Nephron progenitor cell (in vitro differentiated cells): ENCODE results near the gene ME1.
"Not testable (repeated sequence)": the region's sequence is repeated elsewhere in the genome, so short reads cannot be mapped to it uniquely, and the experiment has no call there.

ENCODE experiments used
- DNase-seq: peaks from one replicate; pipeline ENCODE4 v3.0.0; 2021
- H3K27ac Mint-ChIP-seq: 2 replicates; pipeline ENCODE4 v1.8.0; 2021; ENCODE audit warnings: mild to moderate bottlenecking, moderate library complexity, mixed read lengths
- H3K27me3 Mint-ChIP-seq: 2 replicates; pipeline ENCODE4 v1.8.0; 2021; ENCODE audit warnings: mild to moderate bottlenecking, low read depth, mixed read lengths; ENCODE audit not compliant: poor library complexity
- H3K36me3 Mint-ChIP-seq: 2 replicates; pipeline ENCODE4 v1.8.0; 2021; ENCODE audit warnings: low read depth, mixed read lengths
- H3K4me1 Mint-ChIP-seq: 2 replicates; pipeline ENCODE4 v1.8.0; 2021; ENCODE audit warnings: mixed read lengths
- H3K4me3 Mint-ChIP-seq: 2 replicates; pipeline ENCODE4 v1.8.0; 2021; ENCODE audit warnings: mild to moderate bottlenecking, moderate library complexity, mixed read lengths
- H3K9me3 Mint-ChIP-seq: 2 replicates; pipeline ENCODE4 v1.8.0; 2021; ENCODE audit warnings: mild to moderate bottlenecking, moderate library complexity, mixed read lengths
- TF ChIP-seq, protein P1 (sequence below): fragments of 200-600 bp; sonication (generic); IDR thresholded peaks from 2 replicates; pipeline ENCODE4 v1.5.0; 2021; ENCODE audit warnings: antibody characterized with exemption

The ME1 gene

DNA sequence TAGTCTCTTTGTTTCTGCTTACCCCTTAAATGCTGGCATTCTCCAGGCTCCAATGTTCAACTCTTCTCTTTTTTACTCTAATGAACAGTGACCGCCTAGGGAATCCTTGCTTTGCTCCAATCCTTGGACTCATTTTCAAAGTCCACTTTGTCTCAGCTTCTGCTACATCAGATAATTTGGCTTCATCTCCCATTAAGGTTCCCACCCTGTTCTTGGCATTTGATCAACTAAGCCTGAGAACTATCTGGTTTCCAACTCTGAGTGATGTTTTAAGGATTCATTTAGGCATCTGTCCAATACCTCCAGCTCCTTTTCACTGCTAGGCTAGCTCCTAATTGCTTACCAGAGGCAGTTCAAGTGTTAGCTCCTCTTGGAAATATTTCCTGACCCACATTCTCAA, 64.9 kb downstream of the ME1 start:
- no peak for DNase-seq
- H3K27ac Mint-ChIP-seq: peak overlapping the region; percentile 17

DNA sequence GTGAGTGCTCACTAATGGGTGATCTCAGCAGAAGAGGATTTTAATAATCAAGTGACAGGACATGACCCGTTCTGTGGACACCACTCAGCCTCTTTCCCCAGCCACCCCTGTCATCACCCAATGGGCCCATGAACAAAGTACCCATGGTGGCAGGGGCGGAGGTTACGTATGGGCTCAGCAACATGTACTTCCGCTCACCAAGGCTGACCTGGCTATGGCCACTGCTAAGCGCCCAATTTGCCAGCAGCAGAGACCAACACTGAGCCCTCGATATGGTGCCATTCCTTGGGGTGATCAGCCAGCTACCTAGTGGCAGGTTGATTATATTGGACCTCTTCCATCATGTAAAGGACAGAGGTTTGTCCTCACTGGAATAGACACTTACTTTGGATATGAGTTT, 68.5 kb downstream of the ME1 start:
- H3K4me3 Mint-ChIP-seq, H3K27me3 Mint-ChIP-seq, DNase-seq, H3K36me3 Mint-ChIP-seq, H3K4me1 Mint-ChIP-seq, H3K27ac Mint-ChIP-seq: not testable (repeated sequence)
- peaks cover 11% of the 10 kb centered on the region for H3K9me3 Mint-ChIP-seq

More for the DNA sequence above, 64.9 kb downstream of the ME1 start:
- H3K27me3 Mint-ChIP-seq: no peaks in the 10 kb centered on the region
- no peaks in the 10 kb centered on the region for H3K4me1 Mint-ChIP-seq
- no peaks in the 10 kb centered on the region for H3K9me3 Mint-ChIP-seq
- H3K36me3 Mint-ChIP-seq: no peaks in the 10 kb centered on the region
- no peak overlapping the region for H3K4me3 Mint-ChIP-seq
- TF ChIP-seq, protein P1, sequence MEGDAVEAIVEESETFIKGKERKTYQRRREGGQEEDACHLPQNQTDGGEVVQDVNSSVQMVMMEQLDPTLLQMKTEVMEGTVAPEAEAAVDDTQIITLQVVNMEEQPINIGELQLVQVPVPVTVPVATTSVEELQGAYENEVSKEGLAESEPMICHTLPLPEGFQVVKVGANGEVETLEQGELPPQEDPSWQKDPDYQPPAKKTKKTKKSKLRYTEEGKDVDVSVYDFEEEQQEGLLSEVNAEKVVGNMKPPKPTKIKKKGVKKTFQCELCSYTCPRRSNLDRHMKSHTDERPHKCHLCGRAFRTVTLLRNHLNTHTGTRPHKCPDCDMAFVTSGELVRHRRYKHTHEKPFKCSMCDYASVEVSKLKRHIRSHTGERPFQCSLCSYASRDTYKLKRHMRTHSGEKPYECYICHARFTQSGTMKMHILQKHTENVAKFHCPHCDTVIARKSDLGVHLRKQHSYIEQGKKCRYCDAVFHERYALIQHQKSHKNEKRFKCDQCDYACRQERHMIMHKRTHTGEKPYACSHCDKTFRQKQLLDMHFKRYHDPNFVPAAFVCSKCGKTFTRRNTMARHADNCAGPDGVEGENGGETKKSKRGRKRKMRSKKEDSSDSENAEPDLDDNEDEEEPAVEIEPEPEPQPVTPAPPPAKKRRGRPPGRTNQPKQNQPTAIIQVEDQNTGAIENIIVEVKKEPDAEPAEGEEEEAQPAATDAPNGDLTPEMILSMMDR: no peak

DNA sequence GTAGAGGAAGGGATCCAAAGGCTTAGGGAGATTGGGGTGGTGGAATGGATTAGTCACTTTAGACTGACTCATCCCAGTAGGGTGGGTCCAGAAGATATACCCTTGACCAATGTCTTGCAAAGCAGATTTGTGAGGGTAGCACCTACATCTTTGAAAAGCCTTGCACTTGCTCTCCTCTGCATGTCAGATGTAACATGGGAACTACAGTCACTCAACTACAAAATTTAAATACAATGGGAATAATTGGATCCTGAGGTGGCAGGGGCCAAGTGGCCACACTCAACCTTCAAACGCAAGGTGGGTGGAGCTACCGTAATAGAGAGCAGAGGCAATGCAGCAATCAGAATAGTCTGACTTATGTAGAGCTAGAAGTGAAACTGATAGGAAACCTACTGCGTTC, 71.2 kb downstream of the ME1 start:
- Mint-ChIP-seq H3K36me3 (no peaks in the 10 kb centered on the region), H3K9me3 (peaks cover 11% of the 10 kb centered on the region), H3K27me3 (no peaks in the 10 kb centered on the region), H3K4me3 (no peak overlapping the region), H3K27ac (no peak overlapping the region), H3K4me1 (no peaks in the 10 kb centered on the region)
- TF ChIP-seq, protein P1: no peak
- no peak for DNase-seq

DNA sequence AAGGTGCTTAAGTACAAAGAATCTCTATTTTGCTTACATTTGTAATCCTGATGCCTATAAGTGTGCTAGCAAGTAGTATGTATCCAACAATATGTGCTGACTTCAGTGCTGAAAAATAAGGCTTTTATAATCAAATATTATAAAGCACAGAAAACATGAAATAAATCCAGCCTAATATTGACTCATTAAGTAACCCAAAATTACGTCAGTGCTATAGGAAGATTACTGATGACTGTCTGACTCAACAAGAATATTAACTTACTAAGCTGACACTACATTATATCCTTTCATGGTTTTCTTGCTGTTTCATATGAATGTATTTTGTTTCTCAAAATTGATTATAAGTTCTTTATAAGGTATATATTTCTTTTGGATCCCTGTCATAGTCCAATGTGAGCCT, 76.1 kb downstream of the ME1 start:
- Mint-ChIP-seq H3K27me3 (no peaks in the 10 kb centered on the region), H3K4me3 (no peak overlapping the region), H3K27ac (no peak overlapping the region), H3K9me3 (peaks cover 9% of the 10 kb centered on the region), H3K4me1 (peaks cover 11% of the 10 kb centered on the region), H3K36me3 (no peaks in the 10 kb centered on the region)
- TF ChIP-seq, protein P1: no peak
- no peak for DNase-seq

DNA sequence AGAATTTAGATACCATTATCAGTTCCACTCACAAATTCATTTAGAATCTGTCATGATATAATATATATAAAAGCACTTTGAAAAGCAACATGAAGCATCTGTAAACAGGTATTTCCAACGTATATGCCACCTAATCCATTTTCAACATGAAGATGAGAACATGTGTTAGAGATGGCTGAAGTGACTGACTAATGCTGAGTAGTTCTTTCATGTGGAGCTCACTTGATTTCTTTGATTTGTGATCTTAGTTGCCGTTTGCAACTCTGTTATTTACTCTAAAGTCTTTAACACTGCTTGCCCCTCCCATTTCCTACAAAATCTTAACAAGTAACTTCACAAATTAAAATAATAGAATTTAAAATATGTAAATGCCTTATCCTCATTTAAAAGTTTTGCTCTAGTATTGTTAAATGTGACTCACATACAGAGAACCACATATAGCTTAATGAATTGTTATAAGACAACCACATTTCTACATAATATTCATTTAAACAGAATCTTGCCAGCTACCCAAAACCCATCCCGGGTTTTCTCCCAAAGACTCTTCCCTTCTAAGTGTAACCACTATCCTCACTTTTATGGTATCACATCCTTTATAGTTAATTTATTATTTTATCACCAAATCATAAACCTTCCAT, 78.3 kb downstream of the ME1 start:
- Mint-ChIP-seq H3K9me3 (no peaks in the 10 kb centered on the region), H3K36me3 (no peaks in the 10 kb centered on the region), H3K4me3 (no peak overlapping the region), H3K4me1 (peaks cover 11% of the 10 kb centered on the region), H3K27me3 (peaks cover 3% of the 10 kb centered on the region), H3K27ac (no peak overlapping the region)
- DNase-seq: no peak
- TF ChIP-seq, protein P1: no peak

DNA sequence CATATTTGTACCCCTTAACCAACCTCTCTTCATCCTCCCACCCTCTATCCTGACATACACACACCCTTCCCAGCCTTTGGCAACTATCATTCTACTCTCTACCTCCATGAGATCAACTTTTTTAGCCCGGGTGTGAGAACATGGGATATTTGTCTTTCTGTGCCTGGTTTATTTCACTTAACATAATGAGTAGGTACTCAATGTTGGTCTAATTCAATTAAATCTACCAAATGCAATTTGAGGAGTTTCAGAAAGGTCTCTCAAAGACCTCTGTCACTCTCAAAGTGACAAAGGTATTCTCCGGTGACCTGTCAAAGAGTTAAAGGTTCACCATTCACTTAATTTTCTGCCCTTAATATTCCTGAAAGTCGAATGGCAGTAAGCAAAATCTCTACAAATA, 87.7 kb downstream of the ME1 start:
- no peaks in the 10 kb centered on the region for H3K4me1 Mint-ChIP-seq
- peaks cover 3% of the 10 kb centered on the region for H3K9me3 Mint-ChIP-seq

More for the DNA sequence above, 87.7 kb downstream of the ME1 start:
- Mint-ChIP-seq H3K36me3 (peaks cover 14% of the 10 kb centered on the region), H3K4me3 (no peak overlapping the region), H3K27me3 (no peaks in the 10 kb centered on the region), H3K27ac (no peak overlapping the region)
- TF ChIP-seq, protein P1: no peak
- DNase-seq: no peak
